SJSA1 (cell line): ENCODE results near the gene CERS6. TPM values are rescaled to one million over a fixed set of nuclear protein-coding genes. Genes with fewer than 3 reads are reported as not detected.

ENCODE experiments used
- DNase-seq, 2 experiments: peaks; one replicate each; pipeline ENCODE4 v3.0.0-alpha.2; 2015 to 2020; ENCODE audit warnings: low spot score in 2 of 2, low read depth in 1 of 2
- H3K27ac ChIP-seq: fragments of 250-450 bp; sonication (Bioruptor Pico); 2 replicates; pipeline ENCODE4 v1.5.1; 2020; ENCODE audit warnings: mild to moderate bottlenecking, moderate library complexity
- H3K27me3 ChIP-seq: fragments of 250-450 bp; sonication (Bioruptor Pico); replicated peaks from 2 replicates; pipeline ENCODE4 v1.5.1; 2020; ENCODE audit warnings: mild to moderate bottlenecking, moderate library complexity
- H3K36me3 ChIP-seq: fragments of 250-450 bp; sonication (Bioruptor Pico); 2 replicates; pipeline ENCODE4 v1.5.1; 2020; ENCODE audit warnings: mild to moderate bottlenecking
- H3K4me1 ChIP-seq: fragments of 250-450 bp; sonication (Bioruptor Pico); replicated peaks from 2 replicates; pipeline ENCODE4 v1.6.1; 2021; ENCODE audit warnings: mild to moderate bottlenecking
- H3K4me3 ChIP-seq: fragments of 250-450 bp; sonication (Bioruptor Pico); 2 replicates; pipeline ENCODE4 v1.5.1; 2020; ENCODE audit warnings: mild to moderate bottlenecking
- H3K9me3 ChIP-seq: fragments of 250-450 bp; sonication (Bioruptor Pico); replicated peaks from 2 replicates; pipeline ENCODE4 v1.5.1; 2020; ENCODE audit warnings: mild to moderate bottlenecking
- total RNA-seq: library from RNA; depleted of rRNA; stranded (reverse); fragments of >200 nt; shearing (Covaris generic); gene quantifications from 2 replicates; pipeline ENCODE4 v1.2.3, GENCODE V29; 2014

Gene CERS6
- total RNA-seq, 1 experiment from 2014 or later, result 43.7 TPM

DNA sequence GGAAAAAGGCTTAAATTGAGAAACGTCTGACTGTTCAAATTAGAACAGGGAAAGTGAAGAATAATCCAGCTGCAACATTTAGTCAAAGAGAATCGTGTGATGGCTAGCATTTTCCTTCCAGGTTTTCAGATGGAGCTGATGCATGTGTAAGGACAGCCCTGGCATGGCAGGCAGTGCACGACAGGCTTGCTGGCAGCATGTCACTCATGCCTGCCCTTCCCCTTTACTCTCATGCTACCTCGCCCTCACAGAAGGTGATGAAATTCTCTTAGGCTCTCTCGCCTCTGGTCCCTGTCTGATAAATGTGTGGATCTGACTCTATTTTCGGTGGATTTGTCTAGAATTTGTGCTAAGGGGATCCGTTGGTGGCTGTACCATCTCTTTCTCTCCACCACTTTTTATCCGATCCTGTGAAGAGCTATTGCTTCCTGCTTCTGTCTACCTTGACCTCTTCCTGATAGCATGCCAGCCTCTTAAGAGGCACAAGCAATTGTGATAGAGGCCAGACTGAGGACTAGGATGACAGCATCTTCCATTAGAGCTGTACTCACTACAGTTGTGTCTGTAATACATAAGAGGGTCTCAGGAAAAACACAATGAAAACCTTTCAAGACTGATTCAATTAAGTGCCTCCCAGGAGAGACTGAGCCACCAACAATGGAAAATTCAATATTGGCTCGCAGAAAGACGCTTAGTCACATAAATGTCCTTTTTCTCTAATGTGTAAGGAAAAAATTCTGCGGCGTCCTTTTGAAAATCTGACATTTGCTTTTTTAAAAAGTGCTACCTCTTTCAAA is 280.8 kb downstream of the CERS6 start:
- Histone ChIP-seq H3K27ac (no peak overlapping the region), H3K9me3 (no peaks in the 10 kb centered on the region), H3K4me3 (no peak overlapping the region), H3K4me1 (no peaks in the 10 kb centered on the region), H3K27me3 (no peaks in the 10 kb centered on the region), H3K36me3 (no peaks in the 10 kb centered on the region)
- DNase-seq, result no peak

DNA sequence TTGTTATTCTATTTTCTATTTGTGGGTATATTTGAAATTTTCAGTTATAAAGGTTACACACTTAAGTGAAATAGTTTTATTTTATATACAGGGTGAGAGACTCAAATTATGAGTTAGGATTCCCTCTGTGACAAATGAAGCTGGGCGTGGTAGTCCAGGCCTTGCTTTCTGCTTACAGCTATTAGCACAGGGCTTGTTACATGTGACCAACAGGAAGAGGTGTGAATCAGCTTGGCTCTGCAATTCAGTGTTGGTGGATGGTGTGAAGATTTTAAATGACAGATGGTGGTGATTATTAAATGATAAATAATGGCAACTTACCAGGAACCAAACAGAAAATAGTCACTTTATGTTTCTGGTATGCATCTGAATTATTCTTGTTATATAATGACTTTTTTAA is 282.0 kb downstream of the CERS6 start:
- H3K4me3 ChIP-seq, result no peak overlapping the region
- no peaks in the 10 kb centered on the region for H3K4me1 ChIP-seq
- no peaks in the 10 kb centered on the region for H3K36me3 ChIP-seq
- H3K27me3 ChIP-seq, result no peaks in the 10 kb centered on the region
- no peaks in the 10 kb centered on the region for H3K9me3 ChIP-seq
- no peak for DNase-seq
- no peak overlapping the region for H3K27ac ChIP-seq

GRCh38 chr2:168740360-168740759 is 284.3 kb downstream of the CERS6 start:
- no peak for DNase-seq
- no peak overlapping the region for H3K4me3 ChIP-seq
- H3K27me3 ChIP-seq, result no peaks in the 10 kb centered on the region
- H3K27ac ChIP-seq, result no peak overlapping the region
- H3K4me1 ChIP-seq, result no peaks in the 10 kb centered on the region
- H3K36me3 ChIP-seq, result no peaks in the 10 kb centered on the region
- H3K9me3 ChIP-seq, result no peaks in the 10 kb centered on the region

- Histone ChIP-seq H3K27ac (no peak overlapping the region), H3K4me1 (no peaks in the 10 kb centered on the region), H3K4me3 (no peak overlapping the region), H3K36me3 (no peaks in the 10 kb centered on the region), H3K9me3 (no peaks in the 10 kb centered on the region), H3K27me3 (no peaks in the 10 kb centered on the region)
- no peak for DNase-seq
Measured at GRCh38 chr2:168740788-168741187, 284.7 kb downstream of the CERS6 start.

GRCh38 chr2:168742258-168742932 is 286.3 kb downstream of the CERS6 start:
- Histone ChIP-seq H3K36me3 (no peaks in the 10 kb centered on the region), H3K4me3 (no peak overlapping the region), H3K9me3 (no peaks in the 10 kb centered on the region), H3K27ac (no peak overlapping the region), H3K27me3 (no peaks in the 10 kb centered on the region), H3K4me1 (no peaks in the 10 kb centered on the region)
- no peak for DNase-seq

- H3K27ac ChIP-seq, result no peak overlapping the region
- no peak for DNase-seq
- no peaks in the 10 kb centered on the region for H3K36me3 ChIP-seq
- H3K4me3 ChIP-seq, result no peak overlapping the region
- H3K9me3 ChIP-seq, result no peaks in the 10 kb centered on the region
- no peaks in the 10 kb centered on the region for H3K4me1 ChIP-seq
- H3K27me3 ChIP-seq, result no peaks in the 10 kb centered on the region
Measured at GRCh38 chr2:168744844-168745243, 288.8 kb downstream of the CERS6 start.

- Histone ChIP-seq H3K4me3 (no peak overlapping the region), H3K27me3 (no peaks in the 10 kb centered on the region), H3K36me3 (0 out of 2 replicates have a peak, but pooled peaks cover 4% of the 10 kb centered on the region), H3K4me1 (no peaks in the 10 kb centered on the region), H3K27ac (no peak overlapping the region), H3K9me3 (no peaks in the 10 kb centered on the region)
- DNase-seq, result no peak
Measured at GRCh38 chr2:168748461-168748860, 292.4 kb downstream of the CERS6 start.

DNA sequence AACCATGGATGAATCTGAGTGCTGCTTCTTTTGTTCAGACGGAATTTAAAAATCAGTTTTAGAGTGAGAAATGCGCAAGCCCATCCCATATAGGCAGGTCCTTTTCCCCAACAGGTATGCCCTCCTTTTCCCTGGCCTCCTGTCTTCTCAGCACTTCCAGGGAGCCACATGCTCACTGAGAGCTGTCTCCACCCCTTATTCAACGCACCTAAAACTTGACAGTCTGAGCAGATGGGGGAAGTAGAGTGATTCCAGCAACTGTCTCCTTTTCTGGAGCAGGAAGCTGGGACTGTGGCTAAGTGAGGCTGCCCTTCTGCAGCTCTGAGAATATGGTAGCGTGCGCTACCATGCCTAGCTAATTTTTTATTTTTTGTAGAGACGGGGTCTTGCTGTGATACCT is 293.2 kb downstream of the CERS6 start:
- Histone ChIP-seq H3K9me3 (no peaks in the 10 kb centered on the region), H3K4me1 (no peaks in the 10 kb centered on the region)
- no peak for DNase-seq

GRCh38 chr2:168751104-168751740 is 295.1 kb downstream of the CERS6 start:
- Histone ChIP-seq H3K9me3 (no peaks in the 10 kb centered on the region), H3K27ac (no peak overlapping the region), H3K27me3 (no peaks in the 10 kb centered on the region), H3K4me1 (no peaks in the 10 kb centered on the region), H3K36me3 (0 out of 2 replicates have a peak, but pooled peaks cover 4% of the 10 kb centered on the region), H3K4me3 (no peak overlapping the region)
- no peak for DNase-seq

More for the DNA sequence above, 293.2 kb downstream of the CERS6 start:
- 0 out of 2 replicates have a peak, but pooled peaks cover 4% of the 10 kb centered on the region for H3K36me3 ChIP-seq
- no peaks in the 10 kb centered on the region for H3K27me3 ChIP-seq
- no peak overlapping the region for H3K27ac ChIP-seq
- no peak overlapping the region for H3K4me3 ChIP-seq

DNA sequence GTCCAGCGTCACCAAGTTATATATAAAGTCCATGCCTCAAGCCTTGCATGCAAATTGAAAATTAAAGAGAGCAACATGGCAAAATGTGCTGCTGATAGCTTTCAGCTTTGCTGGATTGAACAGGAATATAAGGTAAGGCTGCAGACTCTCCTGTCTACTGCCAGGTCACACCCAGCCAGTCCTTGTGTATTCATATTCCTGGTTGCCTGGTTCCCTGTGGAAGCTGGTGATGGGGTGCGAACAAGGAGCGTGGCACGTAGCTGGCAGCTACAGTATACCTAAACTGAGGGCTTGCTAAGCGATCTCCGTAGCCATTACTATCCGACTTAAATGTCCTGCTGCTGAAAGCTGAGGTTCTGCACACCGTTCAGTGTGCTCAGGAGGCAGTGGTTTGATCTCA is 296.3 kb downstream of the CERS6 start:
- H3K4me3 ChIP-seq, result no peak overlapping the region
- DNase-seq, result no peak
- 0 out of 2 replicates have a peak, but pooled peaks cover 4% of the 10 kb centered on the region for H3K36me3 ChIP-seq
- H3K27me3 ChIP-seq, result no peaks in the 10 kb centered on the region
- H3K4me1 ChIP-seq, result no peaks in the 10 kb centered on the region
- no peaks in the 10 kb centered on the region for H3K9me3 ChIP-seq
- no peak overlapping the region for H3K27ac ChIP-seq

DNA sequence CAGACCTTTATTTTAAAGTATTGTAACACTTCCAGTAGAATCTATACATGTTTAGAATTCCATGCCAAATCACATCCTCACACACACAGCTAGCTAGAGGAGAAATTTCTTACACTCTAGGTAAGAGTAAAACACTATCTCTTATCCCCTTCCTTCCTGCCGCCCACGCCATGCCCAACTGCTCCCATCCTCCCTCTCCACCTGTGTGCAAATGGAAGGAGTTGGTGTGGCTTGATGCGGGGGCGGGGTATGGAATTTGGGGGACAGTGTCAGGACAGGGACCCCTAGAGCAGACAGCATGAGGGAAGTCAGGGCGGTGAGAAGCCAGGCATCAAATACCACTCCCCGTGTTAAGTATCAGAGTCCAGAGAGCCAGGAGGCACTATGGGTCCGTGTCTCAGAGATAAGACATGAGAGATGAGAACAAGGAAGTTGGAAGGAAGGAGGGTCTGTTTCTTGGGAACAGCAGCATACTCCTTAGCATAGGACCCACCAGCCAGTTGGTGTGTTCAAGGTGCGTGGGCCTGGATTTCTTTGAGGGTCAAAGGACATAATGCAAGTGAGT is 297.8 kb downstream of the CERS6 start:
- no peaks in the 10 kb centered on the region for H3K9me3 ChIP-seq
- no peak overlapping the region for H3K27ac ChIP-seq
- no peaks in the 10 kb centered on the region for H3K4me1 ChIP-seq
- DNase-seq, result no peak
- no peaks in the 10 kb centered on the region for H3K27me3 ChIP-seq
- 0 out of 2 replicates have a peak, but pooled peaks cover 4% of the 10 kb centered on the region for H3K36me3 ChIP-seq
- no peak overlapping the region for H3K4me3 ChIP-seq

- 0 out of 2 replicates have a peak, but pooled peaks cover 4% of the 10 kb centered on the region for H3K36me3 ChIP-seq
- no peaks in the 10 kb centered on the region for H3K4me1 ChIP-seq
- no peak overlapping the region for H3K27ac ChIP-seq
- no peak for DNase-seq
- H3K9me3 ChIP-seq, result no peaks in the 10 kb centered on the region
- H3K4me3 ChIP-seq, result no peak overlapping the region
- no peaks in the 10 kb centered on the region for H3K27me3 ChIP-seq
Measured at GRCh38 chr2:168757223-168757622, 301.2 kb downstream of the CERS6 start.

DNA sequence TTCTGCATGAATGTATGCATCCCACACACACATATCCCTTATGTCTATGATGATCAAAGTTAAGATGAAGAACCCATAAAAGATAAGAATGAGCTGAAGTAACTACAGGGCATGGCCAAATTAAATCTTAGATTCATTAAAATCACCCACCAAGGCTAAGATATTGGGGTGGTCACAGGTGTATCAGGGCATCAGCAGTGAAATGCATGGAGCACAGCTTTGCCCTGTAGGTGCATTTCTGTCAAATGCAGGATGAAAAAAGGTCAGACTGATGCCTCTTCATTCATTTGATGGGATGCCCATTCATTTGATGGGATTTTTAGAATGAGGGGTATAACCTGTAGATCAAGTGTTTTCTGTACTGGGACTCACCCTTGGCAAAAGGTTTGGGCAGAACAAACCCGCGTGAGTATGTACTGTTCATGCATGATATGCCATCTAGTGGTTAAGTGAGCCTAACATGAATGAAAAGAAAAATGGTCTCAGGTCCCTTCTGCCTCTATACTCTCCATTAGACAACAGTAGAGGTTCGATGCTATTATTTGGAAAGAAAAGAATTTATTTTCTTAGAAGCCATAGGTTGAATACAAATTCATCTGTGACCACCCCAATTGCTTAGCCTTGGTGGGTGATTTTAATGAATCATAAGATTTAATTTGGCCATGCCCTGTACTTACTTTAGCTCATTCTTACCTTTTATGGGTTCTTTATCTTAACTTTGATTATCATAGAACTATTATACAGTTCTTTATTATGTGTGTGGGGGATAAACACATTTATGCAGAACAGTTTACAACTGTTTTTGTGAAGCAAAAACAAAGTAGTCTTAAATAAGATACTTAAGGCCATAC is 303.1 kb downstream of the CERS6 start:
- H3K27me3 ChIP-seq, result no peaks in the 10 kb centered on the region
- no peaks in the 10 kb centered on the region for H3K36me3 ChIP-seq
- DNase-seq, result peak in 1 of 2 experiments; percentile 28
- no peak overlapping the region for H3K4me3 ChIP-seq
- H3K4me1 ChIP-seq, result no peaks in the 10 kb centered on the region
- no peak overlapping the region for H3K27ac ChIP-seq
- no peaks in the 10 kb centered on the region for H3K9me3 ChIP-seq
